ENCODE results near the gene PPP4R3A.

The PPP4R3A gene

DNA sequence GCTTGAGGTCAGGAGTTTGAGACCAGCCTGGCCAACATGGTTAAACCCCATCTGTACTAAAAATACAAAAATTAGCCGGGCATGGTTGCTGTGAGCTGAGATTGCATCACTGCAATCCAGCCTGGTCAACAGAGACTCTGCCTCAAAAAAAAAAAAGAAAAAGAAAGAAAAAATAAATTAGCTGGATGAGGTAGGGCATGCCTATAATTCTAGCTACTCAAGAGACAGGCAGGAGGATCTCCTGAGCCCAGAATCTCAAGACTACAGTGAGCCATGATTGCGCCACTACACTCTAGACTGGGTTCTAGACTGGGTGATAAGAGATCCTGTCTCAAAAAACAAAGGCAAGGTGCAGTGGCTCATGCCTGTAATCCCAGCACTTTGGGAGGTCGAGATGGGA is 16.9 kb downstream of the PPP4R3A start:
- TF ChIP-seq, protein P1, sequence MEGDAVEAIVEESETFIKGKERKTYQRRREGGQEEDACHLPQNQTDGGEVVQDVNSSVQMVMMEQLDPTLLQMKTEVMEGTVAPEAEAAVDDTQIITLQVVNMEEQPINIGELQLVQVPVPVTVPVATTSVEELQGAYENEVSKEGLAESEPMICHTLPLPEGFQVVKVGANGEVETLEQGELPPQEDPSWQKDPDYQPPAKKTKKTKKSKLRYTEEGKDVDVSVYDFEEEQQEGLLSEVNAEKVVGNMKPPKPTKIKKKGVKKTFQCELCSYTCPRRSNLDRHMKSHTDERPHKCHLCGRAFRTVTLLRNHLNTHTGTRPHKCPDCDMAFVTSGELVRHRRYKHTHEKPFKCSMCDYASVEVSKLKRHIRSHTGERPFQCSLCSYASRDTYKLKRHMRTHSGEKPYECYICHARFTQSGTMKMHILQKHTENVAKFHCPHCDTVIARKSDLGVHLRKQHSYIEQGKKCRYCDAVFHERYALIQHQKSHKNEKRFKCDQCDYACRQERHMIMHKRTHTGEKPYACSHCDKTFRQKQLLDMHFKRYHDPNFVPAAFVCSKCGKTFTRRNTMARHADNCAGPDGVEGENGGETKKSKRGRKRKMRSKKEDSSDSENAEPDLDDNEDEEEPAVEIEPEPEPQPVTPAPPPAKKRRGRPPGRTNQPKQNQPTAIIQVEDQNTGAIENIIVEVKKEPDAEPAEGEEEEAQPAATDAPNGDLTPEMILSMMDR (conservative IDR thresholded peaks at IDR 0.05; ENCODE audit: low read depth), result no peak
- no peak for DNase-seq (ENCODE audit: low spot score)
- H3K27ac ChIP-seq, result no peak overlapping the region
- CTCF ChIA-PET, result interaction anchor here (0.6 kb wide), 1 partner anchor 1258 kb away, joined by 3 read pairs; no protein-coding TSS in a partner anchor
- POLR2A ChIA-PET (ENCODE audit: low non-redundant PET), result no interaction called here

- TF ChIP-seq, protein P1 (conservative IDR thresholded peaks at IDR 0.05; ENCODE audit: low read depth), result no peak
- no peak for DNase-seq (ENCODE audit: low spot score)
- ChIA-PET POLR2A (ENCODE audit: low non-redundant PET) (no interaction called here), CTCF (interaction anchor here (0.6 to 0.8 kb wide), 2 partner anchors 14 to 33 kb away, joined by 3 to 5 read pairs; no protein-coding TSS in a partner anchor)
- H3K27ac ChIP-seq, result no peak overlapping the region
Observed at GRCh38 chr14:91484744-91485143, 25.4 kb downstream of the PPP4R3A start.

DNA sequence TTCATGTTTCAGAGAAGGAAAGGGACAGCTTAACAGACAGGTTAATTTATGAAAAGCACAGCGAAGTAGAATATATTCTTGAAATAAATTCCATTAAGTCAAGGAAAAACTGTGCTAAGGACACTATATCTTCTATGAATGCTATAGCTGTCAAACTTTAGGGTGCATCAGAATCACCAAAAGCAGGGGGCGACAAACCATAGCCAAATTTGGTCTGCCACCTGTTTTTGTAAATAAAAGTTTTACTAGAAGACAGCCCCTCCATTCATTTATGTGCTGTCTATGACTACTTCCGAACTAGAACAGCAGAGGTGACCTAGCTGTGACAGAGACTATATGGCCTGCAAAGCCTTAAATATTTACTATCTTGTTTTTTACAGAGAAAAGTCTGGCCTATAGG is 25.9 kb downstream of the PPP4R3A start:
- no peak for DNase-seq (ENCODE audit: low spot score)
- TF ChIP-seq, protein P1 (conservative IDR thresholded peaks at IDR 0.05; ENCODE audit: low read depth), result no peak
- ChIA-PET POLR2A (ENCODE audit: low non-redundant PET) (no interaction called here), CTCF (interaction anchor here (0.6 kb wide), 1 partner anchor 34 kb away, joined by 3 read pairs; no protein-coding TSS in a partner anchor)
- no peak overlapping the region for H3K27ac ChIP-seq

DNA sequence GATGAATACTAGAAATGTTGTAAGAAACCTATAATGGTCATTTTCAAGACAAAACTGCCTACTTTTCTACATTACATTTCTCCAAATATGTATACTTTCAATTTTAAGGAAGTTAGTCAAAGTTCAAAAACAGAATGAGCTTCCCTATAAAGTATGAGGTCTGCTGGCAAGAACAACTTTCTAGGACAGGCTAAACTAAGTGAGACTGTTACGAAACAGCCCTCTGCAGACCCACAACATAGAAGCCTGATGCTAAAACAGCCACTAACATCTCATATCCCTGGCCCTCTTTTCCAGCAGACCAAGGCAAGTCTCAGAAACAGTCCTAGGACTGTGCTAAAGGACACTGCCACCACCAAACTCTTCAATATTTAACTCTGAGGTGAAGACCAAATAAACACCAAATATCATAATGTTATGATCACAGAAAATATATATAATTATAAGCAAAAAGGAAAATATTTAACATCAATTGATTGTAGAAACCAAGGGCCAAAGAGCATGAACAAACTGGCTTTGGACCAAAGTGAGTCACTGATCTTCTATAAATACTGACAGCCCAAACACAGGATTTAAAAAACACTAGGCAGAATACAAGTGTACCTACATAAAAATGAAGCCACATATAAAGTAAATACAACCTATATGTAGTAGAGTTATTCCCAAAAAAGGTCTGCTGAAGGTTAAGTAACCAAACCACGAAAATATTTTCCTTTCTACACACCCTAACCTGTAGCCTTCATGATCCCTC is 27.7 kb downstream of the PPP4R3A start:
- POLR2A ChIA-PET (ENCODE audit: low non-redundant PET), result no interaction called here
- no peak overlapping the region for H3K27ac ChIP-seq
- CTCF ChIA-PET, result no interaction called here
- no peak for DNase-seq (ENCODE audit: low spot score)
- TF ChIP-seq, protein P1 (conservative IDR thresholded peaks at IDR 0.05; ENCODE audit: low read depth), result no peak

GRCh38 chr14:91477388-91477787 is 32.7 kb downstream of the PPP4R3A start:
- ChIA-PET CTCF (interaction anchor here (0.6 kb wide), 2 partner anchors 56 to 573 kb away, joined by 3 read pairs; no protein-coding TSS in a partner anchor), POLR2A (ENCODE audit: low non-redundant PET) (no interaction called here)
- DNase-seq (ENCODE audit: low spot score), result no peak
- TF ChIP-seq, protein P1 (conservative IDR thresholded peaks at IDR 0.05; ENCODE audit: low read depth), result no peak
- no peak overlapping the region for H3K27ac ChIP-seq

- TF ChIP-seq, protein P1 (conservative IDR thresholded peaks at IDR 0.05; ENCODE audit: low read depth), result no peak
- DNase-seq (ENCODE audit: low spot score), result no peak
- POLR2A ChIA-PET (ENCODE audit: low non-redundant PET), result no interaction called here
- CTCF ChIA-PET, result no interaction called here
- H3K27ac ChIP-seq, result no peak overlapping the region
Observed at GRCh38 chr14:91473046-91473445, 37.1 kb downstream of the PPP4R3A start.
